ENCODE measurements around the gene TTC36. TPM values are rescaled to one million over a fixed set of nuclear protein-coding genes. Genes with fewer than 3 reads are reported as not detected.

The TTC36 gene
- total RNA-seq, 2 donors from 2014 or later = 0.42 to 0.46 TPM

DNA sequence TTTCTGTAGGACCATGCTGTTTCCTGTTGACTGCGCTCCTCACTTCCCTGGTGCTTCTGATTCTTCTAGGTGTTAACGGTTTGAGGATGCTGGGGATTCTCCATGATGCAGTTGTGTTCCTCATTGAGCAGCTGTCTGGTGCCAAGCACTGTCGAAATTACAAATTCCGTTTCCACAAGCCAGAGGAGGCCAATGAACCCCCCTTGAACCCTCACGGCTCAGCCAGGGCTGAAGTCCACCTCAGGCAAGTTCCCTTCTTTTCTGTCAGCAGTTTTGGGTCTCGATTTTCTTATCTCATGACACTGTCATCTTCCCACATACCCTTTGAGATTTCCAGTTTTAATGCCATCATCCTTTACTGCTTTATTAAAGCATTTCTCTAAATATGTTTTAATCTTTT is 7.7 kb upstream of the TTC36 start:
- Histone ChIP-seq H3K9ac (ENCODE audit: extremely low read depth, low read length, poor library complexity, severe bottlenecking) (no peak overlapping the region), H3K27me3 (ENCODE audit: control insufficient read depth, insufficient read depth, low read length, poor library complexity, severe bottlenecking) (no peaks in the 10 kb centered on the region), H3K36me3 (ENCODE audit: control insufficient read depth, insufficient read depth, low read length) (peaks cover 88% of the 10 kb centered on the region), H3K4me3 (ENCODE audit: low read length) (no peak overlapping the region), H3K27ac (ENCODE audit: low read depth, low read length) (no peak overlapping the region), H3K4me1 (ENCODE audit: control insufficient read depth, insufficient read depth, low read length) (peaks cover 4% of the 10 kb centered on the region), H3K9me3 (ENCODE audit: control insufficient read depth, low read length) (peaks cover 3% of the 10 kb centered on the region)
- WGBS, 2 experiments (ENCODE audit: insufficient coverage in 1 of 2, insufficient read length in 1 of 2) = 92 to 95% methylated on average over 6 of the region's 6 CpGs
- Mint-ChIP-seq H3K4me1 (peaks cover 18% of the 10 kb centered on the region), H3K27ac (no peak overlapping the region), H3K4me3 (no peak overlapping the region), H3K9me3 (no peaks in the 10 kb centered on the region), H3K27me3 (ENCODE audit: insufficient read depth) (no peaks in the 10 kb centered on the region), H3K36me3 (ENCODE audit: low read depth) (peaks cover 73% of the 10 kb centered on the region)
- TF ChIP-seq CTCF (conservative IDR thresholded peaks at IDR 0.05) = no peak
- no peak for DNase-seq

DNA sequence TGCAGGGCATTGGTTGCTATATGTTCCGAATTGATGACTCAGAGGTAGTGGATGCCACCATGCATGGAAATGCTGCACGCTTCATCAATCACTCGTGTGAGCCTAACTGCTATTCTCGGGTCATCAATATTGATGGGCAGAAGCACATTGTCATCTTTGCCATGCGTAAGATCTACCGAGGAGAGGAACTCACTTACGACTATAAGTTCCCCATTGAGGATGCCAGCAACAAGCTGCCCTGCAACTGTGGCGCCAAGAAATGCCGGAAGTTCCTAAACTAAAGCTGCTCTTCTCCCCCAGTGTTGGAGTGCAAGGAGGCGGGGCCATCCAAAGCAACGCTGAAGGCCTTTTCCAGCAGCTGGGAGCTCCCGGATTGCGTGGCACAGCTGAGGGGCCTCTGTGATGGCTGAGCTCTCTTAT is 5.4 kb upstream of the TTC36 start:
- Mint-ChIP-seq H3K9me3 (no peaks in the 10 kb centered on the region), H3K27me3 (ENCODE audit: insufficient read depth) (no peaks in the 10 kb centered on the region), H3K4me3 (no peak overlapping the region), H3K36me3 (ENCODE audit: low read depth) (peaks cover 59% of the 10 kb centered on the region), H3K27ac (peak overlapping the region; percentile 26), H3K4me1 (peaks cover 21% of the 10 kb centered on the region)
- TF ChIP-seq CTCF (conservative IDR thresholded peaks at IDR 0.05) = no peak
- DNase-seq = no peak
- Histone ChIP-seq H3K9me3 (ENCODE audit: control insufficient read depth, low read length) (no peaks in the 10 kb centered on the region), H3K27me3 (ENCODE audit: control insufficient read depth, insufficient read depth, low read length, poor library complexity, severe bottlenecking) (no peaks in the 10 kb centered on the region), H3K9ac (ENCODE audit: extremely low read depth, low read length, poor library complexity, severe bottlenecking) (no peak overlapping the region), H3K36me3 (ENCODE audit: control insufficient read depth, insufficient read depth, low read length) (peaks cover 79% of the 10 kb centered on the region), H3K4me3 (ENCODE audit: low read length) (no peak overlapping the region), H3K4me1 (ENCODE audit: control insufficient read depth, insufficient read depth, low read length) (peaks cover 4% of the 10 kb centered on the region), H3K27ac (ENCODE audit: low read depth, low read length) (no peak overlapping the region)
- WGBS, 2 experiments (ENCODE audit: insufficient coverage in 1 of 2, insufficient read length in 1 of 2) = 94 to 95% methylated on average over 11 to 13 of the region's 13 CpGs

GRCh38 chr11:118522571-118523072 is 4.7 kb upstream of the TTC36 start:
- H3K27me3 Mint-ChIP-seq (ENCODE audit: insufficient read depth) = no peaks in the 10 kb centered on the region
- no peak overlapping the region for H3K4me3 ChIP-seq (ENCODE audit: low read length)
- DNase-seq = peak; percentile 80
- no peaks in the 10 kb centered on the region for H3K9me3 Mint-ChIP-seq
- WGBS, 2 experiments (ENCODE audit: insufficient coverage in 1 of 2, insufficient read length in 1 of 2) = 67 to 72% methylated on average over 2 to 6 of the region's 6 CpGs
- H3K27ac Mint-ChIP-seq = peak overlapping the region; percentile 82
- H3K4me1 ChIP-seq (ENCODE audit: control insufficient read depth, insufficient read depth, low read length) = peaks cover 4% of the 10 kb centered on the region
- H3K36me3 Mint-ChIP-seq (ENCODE audit: low read depth) = peaks cover 53% of the 10 kb centered on the region
- H3K4me1 Mint-ChIP-seq = peaks cover 28% of the 10 kb centered on the region
- H3K27ac ChIP-seq (ENCODE audit: low read depth, low read length) = no peak overlapping the region
- H3K27me3 ChIP-seq (ENCODE audit: control insufficient read depth, insufficient read depth, low read length, poor library complexity, severe bottlenecking) = no peaks in the 10 kb centered on the region
- no peak overlapping the region for H3K9ac ChIP-seq (ENCODE audit: extremely low read depth, low read length, poor library complexity, severe bottlenecking)
- H3K9me3 ChIP-seq (ENCODE audit: control insufficient read depth, low read length) = no peaks in the 10 kb centered on the region
- TF ChIP-seq CTCF (conservative IDR thresholded peaks at IDR 0.05) = peak; percentile 70
- H3K36me3 ChIP-seq (ENCODE audit: control insufficient read depth, insufficient read depth, low read length) = peaks cover 74% of the 10 kb centered on the region
- H3K4me3 Mint-ChIP-seq = no peak overlapping the region
